ENCODE data around the gene COA7.
A peak's percentile ranks its signal among the peaks of the same experiment; 100 is the strongest.
"Not testable (repeated sequence)": the region's sequence is repeated elsewhere in the genome, so short reads cannot be mapped to it uniquely, and the experiment has no call there.

COA7 gene

DNA sequence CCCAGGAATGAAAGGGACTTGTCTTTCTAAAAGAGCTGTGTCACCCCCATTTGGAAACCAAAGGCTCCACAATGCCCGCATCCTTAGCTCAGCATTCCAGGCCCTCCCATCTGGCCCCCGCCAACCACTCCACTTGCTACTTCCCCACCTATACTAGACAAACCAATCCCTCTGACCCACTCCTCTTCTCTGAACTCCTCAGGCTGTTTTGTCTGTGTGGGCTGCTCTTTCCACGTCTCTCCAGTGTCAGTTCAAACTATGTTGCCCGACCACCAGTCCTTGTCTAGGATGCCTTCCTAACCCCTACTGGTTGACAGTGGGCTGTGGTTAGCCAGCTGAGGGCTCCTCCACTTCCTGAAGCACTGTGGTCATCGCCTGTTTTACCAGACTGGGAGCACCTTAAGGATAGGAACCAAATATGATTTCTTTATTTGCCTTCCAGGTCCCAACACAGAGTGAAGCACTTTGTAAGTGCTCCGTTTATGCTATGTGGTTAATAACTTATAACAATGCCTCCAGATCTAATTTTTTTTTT lies 8.1 kb upstream of the COA7 start:
- no peak for DNase-seq (ENCODE audit: low read depth)

DNA sequence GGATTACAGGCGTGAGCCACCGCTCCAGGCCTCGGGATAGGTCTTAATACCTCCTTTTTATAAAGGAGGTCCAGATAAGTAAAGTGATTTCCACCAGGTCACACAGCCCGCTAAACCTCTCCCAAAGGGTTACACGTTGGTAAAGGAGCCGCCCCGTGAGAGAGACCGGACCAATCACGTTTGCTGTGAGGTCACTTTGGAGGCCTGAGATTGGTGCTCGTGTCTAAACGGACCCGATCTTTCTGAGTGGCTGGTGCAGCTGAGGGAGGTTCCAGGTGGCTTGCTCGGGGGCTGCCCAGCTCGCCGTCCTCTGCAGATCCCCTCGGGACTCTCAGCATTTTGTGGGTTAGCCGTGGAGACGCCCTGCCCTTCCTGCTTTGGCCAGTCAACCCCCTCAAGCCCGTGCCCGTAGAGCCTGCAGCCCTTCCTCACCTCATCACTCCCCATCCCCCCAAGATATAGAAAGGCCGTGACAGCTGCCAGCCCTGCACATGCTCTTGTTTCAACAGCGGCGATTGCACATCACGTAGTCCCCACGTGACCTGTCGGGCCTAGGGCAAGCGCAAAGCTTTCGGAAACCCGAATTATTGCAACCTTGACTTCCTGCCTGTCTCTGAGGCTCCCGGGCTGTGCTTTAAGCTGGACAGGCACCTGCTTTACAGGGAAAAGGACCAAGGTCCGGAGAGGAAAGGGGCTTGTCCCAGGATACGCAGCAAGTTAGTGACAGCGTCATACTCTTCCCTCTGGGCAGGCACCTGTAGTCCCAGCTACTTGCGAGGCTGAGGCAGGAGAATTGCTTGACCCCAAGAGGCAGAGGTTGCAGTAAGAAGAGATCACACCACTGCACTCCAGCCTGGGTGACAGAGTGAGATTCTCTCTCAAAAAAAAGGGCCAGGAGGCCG lies 5.0 kb upstream of the COA7 start:
- DNase-seq (ENCODE audit: low read depth): peak; percentile 65

DNA sequence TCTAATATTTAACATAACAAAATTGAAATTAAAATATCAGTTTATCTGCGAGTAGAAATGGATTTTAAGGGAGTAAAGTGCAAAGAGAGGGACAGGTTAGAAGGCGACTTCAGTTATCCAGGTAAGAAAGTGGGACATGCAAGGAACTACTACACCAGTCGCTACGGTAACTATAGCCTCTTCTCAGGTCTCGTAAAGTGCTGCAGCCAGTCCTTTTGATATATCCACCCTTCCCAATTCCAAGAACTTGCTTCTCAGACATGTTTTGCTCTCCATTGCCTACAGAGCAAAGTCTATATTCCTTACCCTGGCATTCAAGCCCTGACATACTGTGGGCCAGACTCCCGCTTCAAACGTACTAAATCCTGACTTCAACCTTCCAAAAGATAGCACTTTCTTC lies 2.5 kb downstream of the COA7 start:
- no peak for DNase-seq (ENCODE audit: low read depth)

DNA sequence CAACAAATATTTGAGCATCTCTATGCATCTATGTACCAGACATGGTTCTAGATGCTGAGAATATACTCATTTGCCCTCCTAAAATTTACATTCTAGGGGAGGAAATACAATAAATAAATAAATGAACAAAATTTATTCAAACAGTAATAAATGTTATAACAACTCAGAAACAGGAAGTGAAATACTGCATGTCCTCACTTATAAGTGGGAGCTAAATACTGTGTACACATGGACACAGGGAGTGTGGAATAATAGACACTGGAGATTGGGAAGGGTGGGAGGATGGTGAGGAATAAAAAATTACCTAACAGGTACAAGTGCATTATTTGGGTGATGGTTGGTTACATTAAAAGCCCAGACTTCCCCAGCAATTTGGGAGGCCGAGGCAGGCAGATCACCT lies 4.3 kb downstream of the COA7 start:
- DNase-seq (ENCODE audit: low read depth): no peak

DNA sequence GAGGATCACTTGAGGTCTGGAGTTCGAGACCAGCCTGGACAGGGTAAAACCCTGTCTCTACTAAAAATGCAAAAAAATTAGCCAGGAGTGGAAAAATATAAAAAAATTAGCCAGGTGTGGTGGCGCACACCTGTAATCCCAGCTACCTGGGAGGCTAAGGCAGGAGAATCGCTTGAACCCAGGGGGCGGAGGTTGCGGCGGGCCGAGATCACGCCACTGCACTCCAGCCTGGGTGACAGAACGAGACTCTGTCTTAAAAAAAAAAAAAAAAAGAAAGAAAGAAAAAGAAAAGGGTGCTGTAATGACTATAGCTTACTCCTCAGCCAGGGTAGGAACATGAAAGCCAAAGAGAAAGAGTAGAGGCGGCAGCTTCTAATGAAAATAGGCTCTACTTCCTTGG lies 4.8 kb downstream of the COA7 start:
- not testable (repeated sequence) for DNase-seq (ENCODE audit: low read depth)

DNA sequence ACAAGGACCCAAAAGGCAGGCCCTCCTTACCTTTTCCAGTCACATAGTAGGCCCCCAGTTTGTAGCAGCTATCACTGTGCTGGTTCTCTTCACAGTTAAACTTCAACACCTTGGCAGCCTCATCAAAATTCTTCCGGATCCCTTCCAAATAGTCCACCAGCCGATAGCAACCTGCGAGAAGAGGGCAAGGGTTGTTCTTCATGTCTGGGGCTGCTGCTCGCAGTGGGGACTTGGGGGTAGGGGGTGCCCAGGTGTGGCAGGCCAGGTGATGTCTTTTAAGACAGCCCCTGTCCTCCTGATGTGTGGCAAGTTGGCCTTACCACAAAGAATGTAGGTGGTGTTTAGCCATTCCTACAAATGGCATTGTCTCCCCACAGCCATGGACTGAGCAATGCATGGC lies 5.5 kb downstream of the COA7 start:
- DNase-seq (ENCODE audit: low read depth): no peak

DNA sequence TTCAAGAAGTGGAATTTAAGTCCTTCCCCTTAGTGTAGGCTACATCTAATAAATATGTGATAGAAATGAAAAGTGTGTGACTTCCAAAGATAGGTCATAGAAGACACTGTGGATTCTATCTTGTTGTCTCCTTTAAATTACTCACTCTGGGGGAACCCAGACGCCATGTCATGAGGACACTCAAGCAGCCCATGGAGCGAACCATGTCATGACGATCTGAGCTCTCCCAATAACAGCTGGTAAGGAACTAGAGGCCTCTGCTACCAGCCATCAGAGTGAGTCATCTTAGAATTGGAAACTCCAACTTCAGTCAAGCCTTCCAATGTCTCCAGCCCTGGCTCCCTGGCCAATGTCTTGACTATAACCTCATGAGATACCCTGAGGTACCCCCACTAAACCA lies 6.3 kb downstream of the COA7 start:
- DNase-seq (ENCODE audit: low read depth): no peak

DNA sequence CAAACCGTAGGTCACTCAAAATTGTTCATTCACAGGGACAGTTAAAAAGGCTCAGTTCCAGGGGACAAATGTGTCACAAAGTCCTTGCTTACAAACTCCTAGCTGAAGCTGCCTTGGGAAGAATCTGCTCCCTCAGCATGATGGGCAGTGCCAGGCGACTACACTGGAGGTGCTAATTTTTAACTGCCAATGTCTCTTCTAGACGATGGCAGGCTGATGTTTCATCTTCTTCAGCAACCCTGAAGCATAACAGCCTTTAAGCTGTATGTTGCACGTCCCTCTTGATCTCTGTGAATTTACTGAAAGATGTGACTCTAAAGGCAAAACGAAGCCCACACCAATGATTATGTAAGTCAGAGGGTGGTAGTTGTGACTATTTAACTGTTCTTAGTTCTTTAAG lies 11.3 kb downstream of the COA7 start:
- no peak for DNase-seq (ENCODE audit: low read depth)

DNA sequence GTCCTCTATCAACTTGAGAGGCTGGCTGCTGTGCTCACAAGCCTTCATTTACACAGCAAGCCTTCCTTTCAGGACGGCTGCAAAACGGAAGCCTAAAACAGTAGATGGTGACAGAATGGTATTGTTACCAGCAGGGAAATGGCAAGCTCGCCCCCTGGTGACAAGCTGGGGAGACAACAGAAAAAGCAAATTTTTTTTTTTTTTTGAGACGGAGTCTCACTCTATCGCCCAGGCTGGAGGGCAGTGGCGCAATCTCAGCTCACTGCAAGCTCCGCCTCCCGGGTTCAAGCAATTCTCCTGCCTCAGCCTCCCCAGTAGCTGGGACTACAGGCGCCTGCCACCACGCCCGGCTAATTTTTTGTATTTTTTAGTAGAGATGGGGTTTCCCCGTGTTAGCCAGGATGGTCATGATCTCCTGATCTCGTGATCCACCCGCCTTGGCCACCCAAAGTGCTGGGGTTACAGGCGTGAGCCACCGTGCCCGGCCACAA lies 11.8 kb downstream of the COA7 start:
- peak; percentile 66 for DNase-seq (ENCODE audit: low read depth)

DNA sequence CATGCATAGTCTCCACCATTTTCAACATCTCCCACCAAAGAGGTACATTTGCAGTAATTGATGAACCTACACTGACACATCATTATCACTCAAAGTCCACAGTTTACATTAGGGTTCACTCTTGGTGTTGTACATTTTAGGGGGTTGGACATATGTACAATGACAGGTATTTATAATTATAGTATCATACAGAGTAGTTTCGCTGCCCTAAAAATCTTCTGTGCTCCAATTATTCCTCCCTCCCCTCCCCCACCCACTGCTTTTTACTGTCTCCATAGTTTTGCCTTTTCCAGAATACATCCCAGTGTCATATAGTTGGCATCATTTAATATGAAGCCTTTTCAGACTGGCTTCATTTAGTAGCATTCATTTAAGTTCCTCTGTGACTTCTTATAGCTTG lies 13.6 kb downstream of the COA7 start:
- no peak for DNase-seq (ENCODE audit: low read depth)

DNA sequence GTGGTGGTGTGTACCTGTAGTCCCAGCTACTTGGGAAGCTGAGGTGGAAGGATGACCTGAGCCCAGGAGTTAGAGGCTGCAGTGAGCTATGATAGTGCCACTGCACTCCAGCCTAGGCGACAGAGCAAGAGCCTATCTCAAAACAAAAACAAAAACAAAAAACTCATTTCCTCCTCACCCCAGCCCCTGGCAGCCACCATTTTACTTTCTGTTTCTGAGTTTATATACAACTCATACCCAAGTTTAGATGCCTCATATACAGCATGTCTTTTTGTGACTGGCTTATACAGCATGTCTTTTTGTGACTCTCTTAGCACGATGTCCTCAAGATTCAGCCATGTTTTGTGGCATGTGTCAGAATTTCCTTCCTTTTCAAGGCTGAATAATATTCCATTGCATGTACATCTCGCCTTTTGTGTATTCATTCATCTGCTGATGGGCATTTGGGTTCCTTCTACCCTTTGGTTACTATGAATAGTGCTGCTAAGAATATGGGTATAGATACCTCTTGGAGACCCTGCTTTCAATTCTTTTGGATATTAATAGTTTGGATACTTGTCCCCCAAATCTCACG lies 14.7 kb downstream of the COA7 start:
- no peak for DNase-seq (ENCODE audit: low read depth)

DNA sequence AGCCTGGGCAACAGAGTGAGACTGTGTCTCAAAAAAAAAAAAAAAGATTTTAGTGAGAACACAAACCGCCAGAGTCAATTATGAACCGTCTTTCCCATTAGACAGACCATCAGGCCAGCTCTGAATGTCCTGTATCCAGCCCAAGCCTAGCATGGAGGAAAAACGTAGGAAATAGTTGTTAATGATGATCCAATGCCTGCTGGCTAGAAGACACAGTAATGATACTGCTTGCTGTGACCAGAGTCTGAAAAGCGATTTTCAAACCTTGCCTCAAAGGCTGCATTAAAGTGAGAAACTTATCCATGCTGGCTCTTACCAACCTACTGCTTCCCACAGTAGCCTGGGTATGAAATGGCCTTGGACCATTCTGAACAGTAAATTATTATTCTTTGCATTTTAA lies 17.0 kb downstream of the COA7 start:
- no peak for DNase-seq (ENCODE audit: low read depth)

DNA sequence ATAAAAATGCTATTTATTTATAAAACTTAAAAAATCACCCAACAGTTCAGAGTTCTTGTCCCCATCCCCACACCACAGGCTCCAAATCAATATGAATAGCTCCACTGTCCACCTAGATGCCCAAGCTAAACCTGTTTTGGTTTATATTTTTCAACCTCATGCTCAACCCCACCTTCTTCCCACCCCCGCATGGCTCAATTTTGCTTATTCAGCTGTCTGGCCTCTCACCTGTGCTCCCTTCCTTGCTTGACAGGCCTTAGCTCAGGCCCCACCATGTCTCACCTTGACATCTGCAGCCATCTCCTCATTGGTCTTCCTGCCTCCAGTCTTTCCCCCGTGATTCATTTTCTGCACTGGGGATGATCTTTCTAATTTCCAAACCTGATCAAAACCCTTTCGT lies 17.8 kb downstream of the COA7 start:
- no peak for DNase-seq (ENCODE audit: low read depth)

DNA sequence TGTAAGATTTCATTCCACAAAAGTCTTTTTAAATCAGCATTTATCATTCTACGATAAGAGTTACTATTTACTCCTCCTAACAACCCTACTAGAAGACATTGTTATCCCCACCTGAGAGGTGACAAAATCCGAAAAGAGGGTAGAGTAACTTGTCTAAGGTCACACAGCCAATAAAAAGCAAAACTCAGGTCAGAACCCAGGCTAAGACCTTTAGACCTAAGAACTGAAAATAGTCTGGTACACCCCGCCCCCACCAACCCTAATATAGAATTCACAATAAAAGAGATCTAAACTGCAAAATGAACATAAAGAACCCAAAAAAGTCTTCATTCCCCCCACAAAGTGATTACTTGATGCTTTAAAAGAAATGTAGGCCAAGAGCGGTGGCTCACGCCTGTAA lies 18.6 kb downstream of the COA7 start:
- no peak for DNase-seq (ENCODE audit: low read depth)

DNA sequence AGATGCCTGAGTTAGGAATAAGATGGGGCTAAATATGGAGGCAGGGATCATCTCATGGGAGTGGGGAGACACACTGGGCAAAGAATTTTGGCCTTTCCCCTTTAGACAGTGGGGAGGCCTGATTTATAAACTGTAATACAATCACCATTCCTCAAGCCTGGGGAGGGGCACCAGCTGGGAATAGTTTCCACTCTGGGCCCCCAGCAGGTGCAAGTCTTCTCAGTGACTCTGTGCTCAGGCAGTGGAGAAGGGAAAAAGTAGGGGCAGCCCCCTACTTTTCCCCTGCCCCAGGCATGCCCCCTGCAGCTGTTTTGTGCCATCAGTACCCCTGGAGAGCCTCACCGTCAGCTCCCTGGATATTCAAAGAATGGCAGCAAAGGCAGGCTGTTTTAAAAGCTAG lies 19.1 kb downstream of the COA7 start:
- DNase-seq (ENCODE audit: low read depth): no peak

DNA sequence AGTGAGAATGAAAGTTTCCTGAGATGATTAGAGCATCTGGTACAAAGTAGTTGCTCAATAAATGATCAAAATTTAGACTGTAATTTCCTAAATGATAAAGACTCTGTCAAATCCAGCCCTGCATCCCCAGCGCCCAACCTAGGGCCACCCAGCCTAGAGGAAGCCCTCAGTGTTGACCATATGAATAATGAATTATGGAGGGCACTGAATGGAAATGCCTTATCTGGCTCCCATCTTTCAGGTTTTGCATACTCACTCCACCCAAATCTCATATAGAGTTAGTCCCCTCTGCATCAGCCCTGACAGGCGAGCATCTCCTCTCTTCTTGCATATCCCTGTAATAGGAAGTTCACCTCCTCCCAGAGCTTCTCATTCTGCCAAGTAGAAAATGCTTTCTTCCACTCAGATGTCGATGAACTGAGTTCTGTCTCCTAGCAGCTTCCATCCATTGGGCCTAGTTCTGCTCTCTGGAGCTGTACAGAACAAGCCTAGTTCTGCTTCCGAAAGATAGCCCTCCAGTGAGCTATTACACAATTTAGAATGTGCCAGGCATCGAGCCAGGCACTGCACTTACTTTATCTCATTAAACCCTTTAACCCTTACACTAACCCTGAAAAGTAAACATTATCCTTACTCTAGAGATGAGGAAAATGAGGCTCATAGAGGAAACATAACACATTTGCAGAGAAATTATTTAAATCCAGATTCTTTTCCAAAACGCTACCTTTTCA lies 20.9 kb downstream of the COA7 start:
- no peak for DNase-seq (ENCODE audit: low read depth)

DNA sequence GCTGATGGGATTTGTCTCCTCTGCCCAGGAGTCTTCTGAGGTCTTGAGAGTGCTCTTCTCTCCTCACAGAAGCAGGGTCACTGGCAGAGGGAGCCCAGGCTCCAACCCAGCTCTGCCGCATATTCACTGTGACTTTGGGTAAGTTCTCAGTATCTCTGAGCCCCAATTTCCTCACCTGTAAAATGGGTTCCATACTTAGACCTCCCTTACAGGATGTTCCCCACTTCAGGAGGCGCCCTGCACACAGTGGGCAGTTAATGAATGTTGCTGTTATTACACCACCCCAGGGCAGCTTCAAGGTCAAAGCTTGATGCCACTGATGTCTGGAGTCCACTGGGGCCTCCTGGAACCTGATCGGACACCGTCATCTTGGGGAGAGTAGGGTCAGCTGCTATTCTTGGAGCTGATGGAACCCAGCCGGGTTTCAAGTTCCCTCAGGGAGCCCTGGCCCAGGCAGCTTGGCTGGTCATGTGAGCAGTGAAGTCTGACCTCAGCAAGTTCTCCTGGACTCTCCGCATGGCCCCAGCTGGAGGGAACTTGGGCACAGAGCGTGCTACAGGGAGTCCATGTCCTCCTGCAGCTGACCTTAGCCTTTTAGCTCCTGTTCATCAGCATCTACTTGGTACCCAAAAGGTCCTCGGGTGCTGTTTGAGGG lies 21.8 kb downstream of the COA7 start:
- no peak for DNase-seq (ENCODE audit: low read depth)

DNA sequence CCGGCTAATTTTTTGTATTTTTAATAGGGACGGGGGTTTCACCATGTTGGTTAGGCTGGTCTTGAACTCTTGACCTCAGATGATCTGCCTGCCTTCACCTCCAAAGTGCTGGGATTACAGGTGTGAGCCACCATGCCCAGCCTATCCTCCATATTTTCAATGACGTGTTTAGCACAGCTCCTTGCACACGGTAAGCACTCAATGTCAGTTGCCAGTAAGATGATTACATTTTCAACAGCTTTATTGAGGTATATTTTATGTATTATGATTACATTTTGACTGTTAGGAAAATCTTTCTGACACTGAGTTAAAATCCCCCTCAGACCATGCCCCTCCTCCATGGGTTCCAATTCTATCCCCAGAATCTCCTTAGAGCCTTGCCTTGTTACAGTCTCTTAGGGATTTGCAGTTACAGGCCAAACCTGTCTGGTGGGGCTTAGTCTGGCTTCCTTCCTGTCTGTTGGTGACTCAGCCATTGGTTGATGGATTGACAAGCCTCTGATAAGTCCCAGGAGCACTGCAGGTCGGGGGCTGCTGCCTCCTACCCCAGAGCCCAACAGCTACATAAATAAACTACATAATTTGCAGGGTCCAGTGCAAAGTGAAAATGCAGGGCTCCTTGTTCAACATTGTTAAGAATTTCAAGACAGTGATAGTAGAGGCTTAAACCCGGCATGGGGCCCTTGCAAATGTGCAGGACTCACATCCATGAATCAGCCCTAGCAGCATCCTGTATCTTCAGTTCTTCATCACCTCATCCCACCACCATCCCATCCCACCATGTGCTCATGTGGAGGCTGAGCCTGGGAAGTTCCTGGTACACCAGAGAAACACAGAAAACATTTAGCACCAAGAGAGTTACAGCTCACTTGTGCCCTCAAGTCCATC lies 23.4 kb downstream of the COA7 start:
- DNase-seq (ENCODE audit: low read depth): no peak

DNA sequence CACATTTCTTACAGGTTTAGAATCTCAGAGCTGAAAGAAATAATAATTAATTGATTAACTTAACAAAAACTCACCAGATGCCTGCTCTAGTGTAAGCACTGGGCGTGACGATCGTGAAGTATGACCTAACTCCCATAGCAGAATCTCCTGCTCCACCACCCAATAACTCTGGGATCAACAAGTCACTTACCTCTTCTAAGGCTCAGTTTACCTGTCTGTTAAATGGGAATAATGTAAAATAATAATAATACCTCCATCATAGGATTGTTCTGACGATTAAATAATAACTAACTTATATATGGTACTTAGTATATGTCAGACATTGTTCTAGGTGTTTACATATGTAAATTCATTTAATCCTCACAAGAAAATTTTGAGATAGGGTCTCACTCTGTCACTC lies 24.6 kb downstream of the COA7 start:
- DNase-seq (ENCODE audit: low read depth): no peak

DNA sequence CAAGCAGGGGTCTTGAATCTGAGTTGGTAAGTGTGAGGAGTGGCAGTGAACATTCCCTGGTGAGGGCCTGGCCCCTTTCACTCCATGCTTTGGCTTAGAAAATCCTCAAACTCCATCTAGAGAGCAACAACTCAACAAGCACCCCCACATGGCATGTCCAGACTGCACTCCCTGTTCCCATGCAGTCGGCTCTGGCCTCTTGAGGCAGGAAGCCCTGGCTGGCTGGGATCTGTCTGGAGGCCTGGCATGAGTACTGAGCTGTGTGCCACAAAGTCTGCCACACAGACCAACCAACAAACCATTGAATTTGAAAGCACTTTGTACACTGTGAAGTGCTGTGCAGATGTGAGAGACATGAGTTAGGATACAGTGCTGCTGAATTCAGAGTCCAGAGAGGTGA lies 25.2 kb downstream of the COA7 start:
- DNase-seq (ENCODE audit: low read depth): no peak

DNA sequence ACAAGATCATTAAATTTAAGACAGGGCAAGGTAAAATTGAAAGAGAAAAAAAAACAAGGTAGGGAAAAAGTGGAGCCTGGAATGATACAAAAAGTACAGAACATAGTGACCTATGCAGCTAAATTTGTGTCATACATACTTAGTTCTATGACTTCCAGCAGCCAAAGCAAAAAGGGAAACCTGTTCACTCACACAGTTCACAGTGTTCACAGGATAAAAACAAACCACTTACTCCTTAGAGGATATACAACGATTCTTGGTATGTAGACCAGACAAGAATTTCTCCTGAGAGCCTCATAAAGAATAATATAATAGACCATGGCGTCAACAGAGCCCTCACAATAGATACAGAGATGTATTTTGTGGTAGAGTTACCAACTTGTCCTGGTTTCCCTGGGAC lies 27.5 kb downstream of the COA7 start:
- DNase-seq (ENCODE audit: low read depth): no peak
